Natural killer cell (primary cell): Measurements from ENCODE around the gene LYPD4. TPM values are rescaled to one million over a fixed set of nuclear protein-coding genes. Genes with fewer than 3 reads are reported as not detected.

Experiments used
- ATAC-seq, 3 donors: fragments of 150-1000 bp in 2 of 3; fragments of 200-7000 bp in 1 of 3; cut with Tn5 transposase; 1 replicate in 1 of 3; 2 replicates in 2 of 3; pipeline ENCODE4 v1.10.0; 2021; ENCODE audit warnings: mild to moderate bottlenecking in 2 of 3, moderate library complexity in 2 of 3
- DNase-seq, 2 donors: peaks; one replicate each; pipeline versions ENCODE4 v3.0.0 to v3.0.0-alpha.2; 2013 to 2021; ENCODE audit warnings: mixed read lengths in 1 of 2
- H3K27ac ChIP-seq: one replicate; pipeline ENCODE4 v1.5.1; 2013; ENCODE audit warnings: mild to moderate bottlenecking, low read length
- H3K27me3 ChIP-seq: one replicate; pipeline ENCODE4 v1.6.1; 2013; ENCODE audit warnings: low read length; ENCODE audit not compliant: control insufficient read depth, insufficient read depth
- H3K36me3 ChIP-seq: one replicate; pipeline ENCODE4 v1.6.1; 2013; ENCODE audit warnings: low read length; ENCODE audit not compliant: control insufficient read depth, insufficient read depth
- H3K4me1 ChIP-seq: one replicate; pipeline ENCODE4 v1.6.1; 2013; ENCODE audit warnings: low read length; ENCODE audit not compliant: control insufficient read depth, insufficient read depth
- H3K4me3 ChIP-seq: one replicate; pipeline ENCODE4 v1.5.1; 2013; ENCODE audit warnings: low read length
- H3K9me3 ChIP-seq: one replicate; pipeline ENCODE4 v1.6.1; 2013; ENCODE audit warnings: low read length; ENCODE audit not compliant: control insufficient read depth, insufficient read depth
- H3K27ac Mint-ChIP-seq, 2 donors: one replicate each; pipeline ENCODE4 v1.8.0; 2022; ENCODE audit warnings: mild to moderate bottlenecking in 2 of 2, mixed read lengths in 2 of 2, moderate library complexity in 1 of 2
- H3K27me3 Mint-ChIP-seq, 2 donors: one replicate each; pipeline ENCODE4 v1.8.0; 2022; ENCODE audit warnings: low read depth in 2 of 2, mixed read lengths in 2 of 2
- H3K36me3 Mint-ChIP-seq: one replicate; pipeline ENCODE4 v1.8.0; 2022; ENCODE audit warnings: mixed read lengths
- H3K4me1 Mint-ChIP-seq, 2 donors: one replicate each; pipeline ENCODE4 v1.8.0; 2022; ENCODE audit warnings: mixed read lengths in 2 of 2
- H3K4me3 Mint-ChIP-seq: one replicate; pipeline ENCODE4 v1.8.0; 2022; ENCODE audit warnings: mild to moderate bottlenecking, moderate library complexity, mixed read lengths
- H3K9me3 Mint-ChIP-seq, 2 donors: one replicate each; pipeline ENCODE4 v1.8.0; 2022; ENCODE audit warnings: mixed read lengths in 2 of 2
- WGBS: methylation state at CpG from one replicate; pipeline ENCODE4 v1.1.7; 2013; ENCODE audit warnings: missing lambda C conversion rate; ENCODE audit not compliant: insufficient coverage; 5-methylcytosine and 5-hydroxymethylcytosine counted together
- intact Hi-C: fragments of 100-400 bp; cut with micrococcal nuclease; formaldehyde crosslinking; loops from one replicate; pipeline ENCODE4 v1.14.2; 2022
- total RNA-seq, 4 donors: library from RNA; stranded (reverse); fragments of 120-200 nt in 1 of 4; gene quantifications; one replicate each; pipeline versions ENCODE4 v1.2.3 to v1.2.4, GENCODE V29; 2013 to 2022
- TF ChIP-seq, protein P1 (sequence below): fragments of 200-600 bp; IDR thresholded peaks from one replicate; pipeline ENCODE4 v1.8.0; 2022; ENCODE audit warnings: antibody characterized with exemption

The LYPD4 gene, protein sequence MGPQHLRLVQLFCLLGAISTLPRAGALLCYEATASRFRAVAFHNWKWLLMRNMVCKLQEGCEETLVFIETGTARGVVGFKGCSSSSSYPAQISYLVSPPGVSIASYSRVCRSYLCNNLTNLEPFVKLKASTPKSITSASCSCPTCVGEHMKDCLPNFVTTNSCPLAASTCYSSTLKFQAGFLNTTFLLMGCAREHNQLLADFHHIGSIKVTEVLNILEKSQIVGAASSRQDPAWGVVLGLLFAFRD
- total RNA-seq, result not detected
- not detected for total RNA-seq (2013)

DNA sequence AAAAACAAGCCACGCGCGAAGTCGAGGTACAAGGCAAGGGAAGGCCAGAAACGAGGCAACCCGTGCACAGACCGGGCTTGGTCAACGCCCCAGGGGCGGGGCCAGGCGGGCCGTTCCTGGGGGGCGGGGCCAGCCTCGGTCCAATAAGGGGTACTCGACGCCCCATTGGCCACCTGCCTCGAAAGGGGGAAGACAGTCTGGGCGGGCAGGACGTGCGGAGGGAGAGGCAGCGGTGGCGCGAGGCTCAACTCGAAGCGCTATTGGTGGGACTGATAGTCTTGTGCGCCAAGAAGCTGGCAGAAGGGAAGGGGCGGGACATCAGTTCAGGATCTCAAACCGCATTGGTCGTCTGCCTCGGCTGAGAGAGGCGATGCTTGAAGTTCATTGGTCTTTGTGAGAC lies at the start of gene LYPD4:
LYPD4 (minus strand) TSS at position 83 of the 400 bp plus-strand sequence. CDS start 5,398 bp downstream, outside the sequence.
- no peaks in the 10 kb centered on the region for H3K4me1 ChIP-seq
- Mint-ChIP-seq H3K9me3 (peaks cover 0 to 3% of the 10 kb centered on the region in 2 donors), H3K27me3 (peaks cover 0 to 4% of the 10 kb centered on the region in 2 donors), H3K4me1 (no peaks in the 10 kb centered on the region), H3K27ac (no peak within 1 kb of the TSS), H3K4me3 (no peak within 1 kb of the TSS), H3K36me3 (no peaks in the 10 kb centered on the region)
- no peaks in the 10 kb centered on the region for H3K36me3 ChIP-seq
- H3K27me3 ChIP-seq, result no peaks in the 10 kb centered on the region
- DNase-seq, result no peak
- TF ChIP-seq, protein P1, sequence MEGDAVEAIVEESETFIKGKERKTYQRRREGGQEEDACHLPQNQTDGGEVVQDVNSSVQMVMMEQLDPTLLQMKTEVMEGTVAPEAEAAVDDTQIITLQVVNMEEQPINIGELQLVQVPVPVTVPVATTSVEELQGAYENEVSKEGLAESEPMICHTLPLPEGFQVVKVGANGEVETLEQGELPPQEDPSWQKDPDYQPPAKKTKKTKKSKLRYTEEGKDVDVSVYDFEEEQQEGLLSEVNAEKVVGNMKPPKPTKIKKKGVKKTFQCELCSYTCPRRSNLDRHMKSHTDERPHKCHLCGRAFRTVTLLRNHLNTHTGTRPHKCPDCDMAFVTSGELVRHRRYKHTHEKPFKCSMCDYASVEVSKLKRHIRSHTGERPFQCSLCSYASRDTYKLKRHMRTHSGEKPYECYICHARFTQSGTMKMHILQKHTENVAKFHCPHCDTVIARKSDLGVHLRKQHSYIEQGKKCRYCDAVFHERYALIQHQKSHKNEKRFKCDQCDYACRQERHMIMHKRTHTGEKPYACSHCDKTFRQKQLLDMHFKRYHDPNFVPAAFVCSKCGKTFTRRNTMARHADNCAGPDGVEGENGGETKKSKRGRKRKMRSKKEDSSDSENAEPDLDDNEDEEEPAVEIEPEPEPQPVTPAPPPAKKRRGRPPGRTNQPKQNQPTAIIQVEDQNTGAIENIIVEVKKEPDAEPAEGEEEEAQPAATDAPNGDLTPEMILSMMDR, result no peak
- H3K4me3 ChIP-seq, result no peak within 1 kb of the TSS
- 83% methylated on average over 30 of the region's 30 CpGs for WGBS
- ATAC-seq, result no peak
- no peak within 1 kb of the TSS for H3K27ac ChIP-seq
- intact Hi-C loops, result no loop called here
- H3K9me3 ChIP-seq, result no peaks in the 10 kb centered on the region

DNA sequence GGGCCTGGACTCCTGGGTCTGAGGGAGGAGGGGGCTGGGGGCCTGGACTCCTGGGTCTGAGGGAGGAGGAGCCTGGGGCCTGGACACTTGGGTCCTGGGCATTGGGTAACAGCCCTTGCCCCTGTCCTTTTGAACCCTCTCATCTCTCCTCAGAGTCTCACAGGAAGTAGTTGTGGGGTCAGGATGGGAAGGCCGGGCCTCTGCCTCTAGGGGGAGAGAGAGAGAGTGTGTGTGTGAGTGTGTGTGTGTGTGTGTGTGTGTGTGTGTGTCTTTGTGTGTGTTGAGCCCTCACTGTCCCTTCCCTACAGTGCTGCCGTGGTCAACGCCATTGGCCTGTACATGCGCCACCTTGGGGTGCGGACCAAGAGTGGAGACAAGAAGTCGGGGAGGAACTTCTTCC lies 49.4 kb upstream of the LYPD4 start:
- Histone ChIP-seq H3K9me3 (no peaks in the 10 kb centered on the region), H3K36me3 (peaks cover 75% of the 10 kb centered on the region), H3K4me3 (no peak overlapping the region), H3K27me3 (no peaks in the 10 kb centered on the region), H3K4me1 (peaks cover 89% of the 10 kb centered on the region), H3K27ac (peak overlapping the region; percentile 39)
- WGBS, result 63% methylated on average over 6 of the region's 6 CpGs
- DNase-seq (peak in 1 of 2 donors; percentile 58), ATAC-seq (peak; percentile 48 to 70 (median 49))
- Mint-ChIP-seq H3K9me3 (no peaks in the 10 kb centered on the region), H3K4me1 (peaks cover 45 to 75% of the 10 kb centered on the region in 2 donors), H3K4me3 (peak overlapping the region; percentile 42), H3K27me3 (no peaks in the 10 kb centered on the region), H3K27ac (peak overlapping the region; percentile 77 to 92), H3K36me3 (peaks cover 15% of the 10 kb centered on the region)
- TF ChIP-seq, protein P1, result no peak
- intact Hi-C loops, result no loop called here

DNA sequence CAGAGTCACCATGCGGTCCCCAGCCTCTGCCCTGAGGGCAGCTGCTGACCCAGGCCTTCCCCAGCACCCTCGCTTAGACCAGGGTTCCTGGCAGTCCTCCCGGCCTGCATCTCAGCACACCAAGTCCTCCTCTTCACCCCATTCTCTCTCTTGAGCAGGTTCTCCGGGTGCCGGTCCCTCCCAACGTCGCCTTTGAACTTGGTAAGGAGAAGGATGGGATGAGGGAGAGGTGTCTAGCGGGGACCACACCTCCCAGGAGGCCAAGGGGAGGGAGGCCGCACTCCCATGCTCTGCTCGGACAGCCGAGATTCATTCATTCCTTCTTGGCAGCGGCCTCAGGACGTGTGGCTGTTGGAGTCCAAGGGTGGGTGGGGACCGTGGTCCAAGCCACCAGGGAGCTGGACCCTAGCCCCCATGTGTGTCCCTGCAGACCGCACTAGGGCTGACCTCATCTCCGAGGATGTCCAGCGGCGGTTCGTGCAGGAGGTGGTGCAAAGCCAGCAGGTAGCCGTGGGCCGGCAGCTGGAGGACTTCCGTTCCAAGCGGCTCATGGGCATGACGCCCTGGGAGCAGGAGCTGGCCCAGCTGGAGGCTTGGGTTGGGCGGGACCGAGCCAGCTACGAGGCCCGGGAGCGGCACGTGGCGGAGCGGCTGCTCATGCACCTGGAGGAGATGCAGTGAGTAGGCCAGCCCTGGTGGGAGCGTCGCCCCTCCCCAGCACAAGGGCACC lies 47.9 kb upstream of the LYPD4 start:
- intact Hi-C loops, result no loop called here
- DNase-seq (no peak), ATAC-seq (no peak)
- Mint-ChIP-seq H3K27me3 (no peaks in the 10 kb centered on the region), H3K9me3 (no peaks in the 10 kb centered on the region), H3K27ac (peak overlapping the region; percentile 85 to 88), H3K4me1 (peaks cover 55 to 76% of the 10 kb centered on the region in 2 donors), H3K36me3 (peaks cover 14% of the 10 kb centered on the region), H3K4me3 (no peak overlapping the region)
- peaks cover 67% of the 10 kb centered on the region for H3K36me3 ChIP-seq
- H3K27me3 ChIP-seq, result no peaks in the 10 kb centered on the region
- no peak overlapping the region for H3K4me3 ChIP-seq
- TF ChIP-seq, protein P1, result no peak
- H3K9me3 ChIP-seq, result no peaks in the 10 kb centered on the region
- peaks cover 96% of the 10 kb centered on the region for H3K4me1 ChIP-seq
- 95% methylated on average over 34 of the region's 34 CpGs for WGBS
- peak overlapping the region; percentile 53 for H3K27ac ChIP-seq
